HG03565 (cell line): ENCODE results near the gene RAB27B.
A peak's percentile ranks its signal among the peaks of the same experiment; 100 is the strongest.
"Not testable (repeated sequence)": the region's sequence is repeated elsewhere in the genome, so short reads cannot be mapped to it uniquely, and the experiment has no call there.

Experiments
- ATAC-seq: cut with Tn5 transposase; IDR thresholded peaks from one replicate; pipeline ENCODE4 v1.9.1; 2021; ENCODE audit warnings: mild to moderate bottlenecking, moderate library complexity; ENCODE audit not compliant: unreplicated experiment

The RAB27B gene, protein sequence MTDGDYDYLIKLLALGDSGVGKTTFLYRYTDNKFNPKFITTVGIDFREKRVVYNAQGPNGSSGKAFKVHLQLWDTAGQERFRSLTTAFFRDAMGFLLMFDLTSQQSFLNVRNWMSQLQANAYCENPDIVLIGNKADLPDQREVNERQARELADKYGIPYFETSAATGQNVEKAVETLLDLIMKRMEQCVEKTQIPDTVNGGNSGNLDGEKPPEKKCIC

GRCh38 chr18:54828281-54828881 is at the start of gene RAB27B:
RAB27B (plus strand) TSS chr18:54828477; CDS start chr18:54877586, 49,109 bp downstream.
- ATAC-seq: no peak

DNA sequence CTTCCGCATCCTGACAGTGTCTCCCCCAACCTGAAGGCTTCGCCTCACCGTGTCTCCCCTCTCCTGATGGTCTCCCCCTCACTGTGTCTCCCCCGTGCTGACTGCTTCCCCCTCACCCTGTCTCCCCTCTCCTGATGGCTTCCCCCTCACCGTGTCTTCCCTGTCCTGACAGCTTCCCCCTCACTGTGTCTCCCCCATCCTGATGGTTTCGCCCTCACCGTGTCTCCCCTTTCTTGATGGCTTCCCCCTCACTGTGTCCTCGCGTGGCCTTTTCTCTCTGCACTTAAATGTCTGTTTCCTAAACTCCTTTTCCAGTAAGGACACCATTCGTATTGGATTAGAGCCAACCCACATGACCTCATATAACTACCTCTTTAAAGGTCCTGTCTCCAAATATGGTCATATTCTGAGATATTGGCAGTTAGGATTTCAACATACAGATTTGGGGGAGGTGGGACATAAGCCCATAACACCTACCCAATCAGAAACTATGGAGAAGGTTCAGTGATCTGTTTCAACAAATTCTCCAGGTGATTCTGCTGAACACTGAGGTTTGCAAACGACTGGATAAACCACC is 47.9 kb upstream of the RAB27B start:
- no peak for ATAC-seq

GRCh38 chr18:54780970-54781369 is 47.3 kb upstream of the RAB27B start:
- ATAC-seq: no peak

- no peak for ATAC-seq
These were observed 45.1 kb upstream of the RAB27B start for GRCh38 chr18:54783139-54783538.

- ATAC-seq: no peak
These were observed 42.1 kb upstream of the RAB27B start for GRCh38 chr18:54786206-54786605.

DNA sequence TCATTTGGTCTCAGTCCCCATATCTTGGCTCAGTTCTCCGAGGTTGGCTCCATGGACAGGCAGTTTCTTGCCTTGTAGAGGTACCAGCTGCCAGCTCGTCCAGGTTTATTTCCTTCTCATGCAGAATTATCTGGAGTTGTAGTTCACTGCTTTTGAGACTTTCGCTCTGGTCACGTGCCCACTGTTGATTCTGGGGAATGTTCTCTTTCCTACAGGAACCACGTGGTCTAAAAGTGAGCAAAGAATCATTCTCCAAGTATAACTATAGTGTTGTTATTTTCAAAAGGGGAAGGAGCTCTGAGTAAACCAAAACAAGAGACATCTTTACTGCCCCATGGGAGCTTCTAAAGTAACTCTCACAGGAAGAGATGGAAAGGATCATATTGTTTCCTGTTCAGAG is 41.2 kb upstream of the RAB27B start:
- no peak for ATAC-seq

- ATAC-seq: no peak
These were observed 40.7 kb upstream of the RAB27B start for GRCh38 chr18:54787616-54788015.

DNA sequence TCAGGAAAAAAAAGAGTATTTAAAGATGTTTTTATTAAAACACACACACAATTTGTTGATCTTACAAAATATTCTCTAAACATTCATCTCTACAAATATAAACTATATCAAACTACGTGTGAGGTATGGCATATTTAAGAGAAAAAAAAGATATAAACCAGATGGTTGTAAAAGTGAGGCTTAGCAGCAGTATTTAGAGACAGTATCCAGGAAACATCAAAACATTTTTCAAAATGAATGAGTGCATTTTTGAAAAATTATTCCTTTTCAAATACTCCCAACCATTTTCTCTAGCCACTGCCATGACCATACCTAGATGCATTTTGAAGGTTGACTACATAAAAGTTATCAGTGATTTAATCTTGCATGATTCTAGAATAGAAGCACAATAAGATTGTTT is 38.2 kb upstream of the RAB27B start:
- ATAC-seq: no peak

DNA sequence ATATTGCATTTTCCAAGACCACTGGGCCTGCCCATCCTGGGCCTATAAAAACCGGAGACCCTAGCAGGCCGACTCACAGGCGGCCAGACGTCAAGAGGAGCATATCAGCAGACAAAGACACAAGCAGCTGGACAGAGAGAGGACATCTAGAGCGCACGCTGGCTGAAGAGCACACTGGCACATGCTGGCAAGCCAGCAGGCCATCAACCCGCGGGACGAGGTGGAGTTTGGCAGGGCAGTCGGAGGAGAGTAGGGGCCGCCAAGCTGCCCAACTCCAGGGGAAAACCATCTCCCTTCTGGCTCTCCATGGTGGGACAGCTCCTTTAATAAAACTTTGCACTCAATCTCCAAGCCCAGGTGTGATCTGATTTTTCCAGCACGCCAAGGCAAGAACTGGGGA is 36.6 kb upstream of the RAB27B start:
- ATAC-seq: no peak

DNA sequence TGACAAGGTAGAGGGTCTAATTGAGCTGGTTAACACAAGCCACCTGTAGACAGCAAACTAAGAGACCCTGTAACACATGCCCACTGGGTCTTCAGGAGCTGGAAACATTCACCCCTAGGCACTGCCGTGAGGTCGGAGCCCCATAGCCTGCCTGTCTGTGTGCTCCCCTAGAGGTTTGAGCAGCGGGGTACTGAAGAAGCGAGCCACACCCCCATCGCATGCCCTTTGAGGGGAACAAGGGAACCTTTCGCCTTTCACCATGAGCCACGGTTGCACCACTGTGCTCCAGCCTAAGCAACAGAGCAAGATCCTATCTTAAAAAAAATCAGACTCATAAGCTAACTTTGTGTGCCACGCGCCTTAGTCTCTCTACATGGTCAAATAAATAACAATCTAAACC is 36.2 kb upstream of the RAB27B start:
- ATAC-seq: no peak

DNA sequence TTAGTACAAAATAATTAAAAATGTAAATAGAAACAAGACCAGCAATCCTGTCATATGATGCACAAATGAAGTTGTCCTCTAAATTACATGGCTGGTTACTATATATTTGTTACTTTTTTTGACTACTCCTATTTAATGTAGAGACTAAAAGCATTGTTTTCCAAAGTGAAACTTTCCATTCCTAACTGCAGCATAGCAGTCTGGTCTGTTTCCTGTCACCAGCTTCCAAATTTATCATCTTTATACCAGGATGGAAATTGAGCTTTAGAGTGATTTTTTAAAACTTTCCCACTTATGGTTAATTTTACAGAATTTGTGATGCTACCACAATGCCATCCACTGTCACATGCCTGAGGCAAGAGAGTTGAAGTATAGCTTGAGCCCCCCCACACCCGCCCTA is 33.5 kb upstream of the RAB27B start:
- ATAC-seq: no peak

- no peak for ATAC-seq
These were observed 30.1 kb upstream of the RAB27B start for GRCh38 chr18:54798186-54798585.

GRCh38 chr18:54801374-54801773 is 26.9 kb upstream of the RAB27B start:
- ATAC-seq: no peak

DNA sequence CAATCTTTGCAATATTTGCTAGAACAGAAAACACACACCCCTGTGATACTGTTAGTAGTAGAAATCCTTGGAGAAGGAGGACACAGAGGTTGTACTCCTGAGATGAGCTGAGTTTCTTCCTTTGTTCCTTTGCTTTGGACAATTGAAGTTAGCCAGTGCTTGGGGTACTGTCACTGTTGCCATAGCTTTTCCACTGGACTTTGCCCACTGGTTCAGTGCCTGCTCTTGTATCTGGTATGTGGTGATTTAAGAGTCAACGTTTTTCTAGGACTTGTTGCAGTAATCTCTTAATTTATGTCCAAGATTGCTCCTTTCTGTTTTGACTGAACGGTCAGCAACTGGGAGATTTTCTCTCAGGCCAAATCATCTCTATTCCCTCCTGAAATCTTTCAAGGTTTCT is 26.1 kb upstream of the RAB27B start:
- no peak for ATAC-seq

DNA sequence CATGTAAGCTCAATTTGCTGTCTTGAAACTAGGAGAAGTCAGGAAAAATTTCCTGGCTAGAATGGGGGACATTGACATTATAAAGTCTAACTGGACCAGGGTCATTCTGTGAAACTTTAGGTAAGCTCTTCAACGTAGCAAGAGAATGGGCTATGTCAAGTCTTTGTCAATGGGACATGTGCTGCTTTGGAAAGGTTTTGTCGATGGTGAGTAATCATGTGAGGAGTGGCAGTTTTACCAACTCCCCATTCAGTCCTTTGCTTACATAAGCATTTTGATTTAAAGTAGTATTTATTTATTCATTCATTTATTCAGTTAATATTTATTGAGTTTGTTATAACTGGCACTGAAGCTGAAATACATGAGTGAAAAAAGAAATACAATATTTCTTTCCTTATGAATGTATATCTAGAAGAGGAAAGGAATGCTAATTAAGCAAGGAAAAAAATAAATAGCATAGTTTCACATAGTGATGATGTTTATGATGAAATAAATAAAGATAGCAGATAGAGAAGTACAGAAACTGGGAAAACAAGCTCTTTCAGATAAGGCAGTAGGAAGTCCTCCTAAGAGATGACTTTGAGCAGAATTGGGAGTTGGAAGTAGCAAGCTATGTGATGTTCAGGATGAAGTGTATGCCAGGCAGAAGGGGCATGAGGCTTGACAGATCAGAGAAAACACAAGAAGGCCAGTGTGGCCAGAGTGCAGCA is 25.4 kb upstream of the RAB27B start:
- ATAC-seq: no peak

DNA sequence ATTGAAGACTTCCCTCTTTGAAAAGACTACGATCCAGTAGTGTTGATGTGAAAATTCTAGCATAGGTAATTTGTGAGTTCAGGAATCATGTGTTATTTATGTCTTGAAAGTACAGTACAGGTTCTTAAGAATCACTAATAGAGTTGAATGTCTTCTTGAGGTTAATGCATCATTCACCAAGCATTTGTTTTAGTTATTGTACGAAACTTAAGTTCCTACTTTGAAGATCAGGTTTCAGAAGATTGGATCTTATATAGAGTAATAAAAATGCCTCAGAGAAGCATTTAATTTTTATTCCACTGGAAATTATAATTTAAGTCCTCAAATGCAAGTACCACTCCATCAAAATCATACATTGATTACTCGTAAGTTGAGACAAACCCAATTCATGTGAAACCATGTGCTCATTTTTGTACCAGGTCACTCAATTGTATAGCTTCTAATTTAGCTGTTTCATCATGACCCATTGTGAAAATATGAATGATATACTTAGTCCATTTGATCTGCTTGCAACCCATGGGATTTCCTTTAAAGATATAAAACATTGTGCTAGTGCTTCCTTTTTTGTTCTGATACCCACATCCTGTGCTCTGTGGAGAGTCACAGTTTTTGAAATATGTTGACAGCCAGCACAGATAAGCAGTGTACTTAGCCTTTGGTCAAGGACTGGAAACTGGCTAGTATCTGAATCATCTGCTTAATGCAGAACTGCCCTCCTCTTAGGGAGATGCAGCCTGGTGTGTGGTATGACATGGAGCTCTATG is 22.5 kb upstream of the RAB27B start:
- no peak for ATAC-seq

GRCh38 chr18:54806526-54806925 is 21.8 kb upstream of the RAB27B start:
- no peak for ATAC-seq

GRCh38 chr18:54807303-54807702 is 21.0 kb upstream of the RAB27B start:
- ATAC-seq: no peak

DNA sequence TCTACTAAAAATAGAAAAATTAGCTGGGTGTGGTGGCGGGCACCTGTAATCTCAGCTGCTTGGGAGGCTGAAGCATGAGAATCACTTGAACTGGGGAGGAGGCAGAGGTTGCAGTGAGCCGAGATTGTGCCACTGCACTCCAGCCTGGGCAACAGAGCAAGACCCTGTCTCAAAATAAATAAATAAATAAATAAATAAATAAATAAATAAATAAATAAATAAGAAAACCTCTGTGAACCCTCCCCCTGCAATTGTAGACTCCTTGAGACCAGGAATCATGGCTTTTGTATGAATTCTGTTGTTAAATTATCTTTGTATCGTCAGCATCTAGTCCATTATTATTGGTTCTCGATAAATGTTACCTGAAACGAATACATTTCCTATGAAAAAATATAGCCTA is 17.6 kb upstream of the RAB27B start:
- not testable (repeated sequence) for ATAC-seq

GRCh38 chr18:54812885-54813284 is 15.4 kb upstream of the RAB27B start:
- peak; percentile 71 for ATAC-seq

DNA sequence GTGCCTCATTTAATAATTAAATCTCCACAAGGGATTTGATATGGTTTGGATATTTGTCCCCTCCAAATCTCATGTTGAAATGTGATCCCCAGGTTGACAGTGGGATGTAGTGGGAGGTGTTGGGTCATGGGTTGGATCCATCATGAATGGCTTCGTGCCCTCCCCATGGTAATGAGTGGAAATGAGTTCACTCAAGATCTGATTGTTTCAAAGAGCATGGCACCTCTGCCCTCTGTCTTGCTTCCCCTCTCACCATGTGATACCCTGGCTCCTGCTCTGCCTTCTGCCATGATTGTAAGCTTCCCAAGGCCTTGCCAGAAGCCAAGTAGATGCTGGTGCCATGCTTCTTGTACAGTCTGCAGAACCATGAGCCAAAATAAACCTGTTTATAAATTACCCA is 15.0 kb upstream of the RAB27B start:
- ATAC-seq: no peak
